ENCODE results near the gene FCAMR.

DNA sequence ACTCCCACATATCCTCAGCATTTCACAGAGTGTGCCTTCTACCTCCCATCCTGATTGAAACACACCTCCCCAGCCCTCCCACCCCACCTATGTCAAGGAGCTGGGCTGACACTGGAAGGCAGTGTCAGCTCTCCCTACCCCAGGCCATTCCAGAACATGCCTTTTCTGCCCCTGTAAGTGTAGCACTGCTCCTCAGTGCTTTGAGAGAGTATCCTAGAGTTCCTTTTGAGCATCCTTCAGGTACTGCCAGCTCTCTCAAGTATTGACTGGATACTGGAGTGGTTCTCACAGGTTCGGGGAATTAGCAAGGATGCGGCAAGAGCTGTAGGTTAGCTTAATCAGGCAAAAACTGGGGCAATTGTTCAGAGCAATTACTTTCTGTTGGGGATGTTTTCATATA lies 40.5 kb upstream of the FCAMR start:
- no peak for TF ChIP-seq YY2 (tag by site-specific recombination; IDR thresholded peaks at IDR 0.05)
- no peak for TF ChIP-seq ZNF133 (tag by site-specific recombination; IDR thresholded peaks at IDR 0.05)
- TF ChIP-seq, protein P1, sequence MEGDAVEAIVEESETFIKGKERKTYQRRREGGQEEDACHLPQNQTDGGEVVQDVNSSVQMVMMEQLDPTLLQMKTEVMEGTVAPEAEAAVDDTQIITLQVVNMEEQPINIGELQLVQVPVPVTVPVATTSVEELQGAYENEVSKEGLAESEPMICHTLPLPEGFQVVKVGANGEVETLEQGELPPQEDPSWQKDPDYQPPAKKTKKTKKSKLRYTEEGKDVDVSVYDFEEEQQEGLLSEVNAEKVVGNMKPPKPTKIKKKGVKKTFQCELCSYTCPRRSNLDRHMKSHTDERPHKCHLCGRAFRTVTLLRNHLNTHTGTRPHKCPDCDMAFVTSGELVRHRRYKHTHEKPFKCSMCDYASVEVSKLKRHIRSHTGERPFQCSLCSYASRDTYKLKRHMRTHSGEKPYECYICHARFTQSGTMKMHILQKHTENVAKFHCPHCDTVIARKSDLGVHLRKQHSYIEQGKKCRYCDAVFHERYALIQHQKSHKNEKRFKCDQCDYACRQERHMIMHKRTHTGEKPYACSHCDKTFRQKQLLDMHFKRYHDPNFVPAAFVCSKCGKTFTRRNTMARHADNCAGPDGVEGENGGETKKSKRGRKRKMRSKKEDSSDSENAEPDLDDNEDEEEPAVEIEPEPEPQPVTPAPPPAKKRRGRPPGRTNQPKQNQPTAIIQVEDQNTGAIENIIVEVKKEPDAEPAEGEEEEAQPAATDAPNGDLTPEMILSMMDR (tag by site-specific recombination; IDR thresholded peaks at IDR 0.05): no peak
- TF ChIP-seq ZNF501 (tag by site-specific recombination; IDR thresholded peaks at IDR 0.05): no peak
- TF ChIP-seq ZNF529 (tag by site-specific recombination; IDR thresholded peaks at IDR 0.05; ENCODE audit: insufficient replicate concordance): no peak
- TF ChIP-seq YY1 (tag by site-specific recombination; IDR thresholded peaks at IDR 0.05): no peak
- no peak for TF ChIP-seq PRDM1 (tag by site-specific recombination; IDR thresholded peaks at IDR 0.05)
- TF ChIP-seq ZNF155 (tag by site-specific recombination; IDR thresholded peaks at IDR 0.05): no peak
- TF ChIP-seq REPIN1 (tag by site-specific recombination; IDR thresholded peaks at IDR 0.05; ENCODE audit: low read depth): no peak
- TF ChIP-seq OVOL3 (tag by site-specific recombination; IDR thresholded peaks at IDR 0.05): no peak
- no peak for TF ChIP-seq ZBTB8A (tag by site-specific recombination; IDR thresholded peaks at IDR 0.05)
- no peak for TF ChIP-seq ZNF658 (tag by site-specific recombination; IDR thresholded peaks at IDR 0.05)

Measured in HEK293 (cell line).